Measurements from ENCODE around the gene PPIE.
"Not testable (repeated sequence)": the region's sequence is repeated elsewhere in the genome, so short reads cannot be mapped to it uniquely, and the experiment has no call there.

- TF ChIP-seq ZBTB4 (CRISPR knock-in tag; IDR thresholded peaks at IDR 0.05; ENCODE audit: borderline replicate concordance); AGO2 (optimal IDR thresholded peaks at IDR 0.05; ENCODE audit: low read depth, low read length); HMG20A (CRISPR knock-in tag; IDR thresholded peaks at IDR 0.05; ENCODE audit: borderline replicate concordance); ZNF646 (CRISPR knock-in tag; IDR thresholded peaks at IDR 0.05); ZNF30 (CRISPR knock-in tag; IDR thresholded peaks at IDR 0.05); ZNF691 (CRISPR knock-in tag; IDR thresholded peaks at IDR 0.05; ENCODE audit: borderline replicate concordance, low read depth); ZNF747 (CRISPR knock-in tag; IDR thresholded peaks at IDR 0.05; ENCODE audit: borderline replicate concordance); ZNF235 (CRISPR knock-in tag; IDR thresholded peaks at IDR 0.05; ENCODE audit: borderline replicate concordance); ZNF281 (CRISPR knock-in tag; IDR thresholded peaks at IDR 0.05; ENCODE audit: borderline replicate concordance); ZFP36L1 (CRISPR knock-in tag; IDR thresholded peaks at IDR 0.05): not testable (repeated sequence)
These were observed 60.4 kb downstream of the PPIE start for GRCh38 chr1:39798859-39799769.
